ENCODE measurements around the gene LURAP1L.

Gene LURAP1L

DNA sequence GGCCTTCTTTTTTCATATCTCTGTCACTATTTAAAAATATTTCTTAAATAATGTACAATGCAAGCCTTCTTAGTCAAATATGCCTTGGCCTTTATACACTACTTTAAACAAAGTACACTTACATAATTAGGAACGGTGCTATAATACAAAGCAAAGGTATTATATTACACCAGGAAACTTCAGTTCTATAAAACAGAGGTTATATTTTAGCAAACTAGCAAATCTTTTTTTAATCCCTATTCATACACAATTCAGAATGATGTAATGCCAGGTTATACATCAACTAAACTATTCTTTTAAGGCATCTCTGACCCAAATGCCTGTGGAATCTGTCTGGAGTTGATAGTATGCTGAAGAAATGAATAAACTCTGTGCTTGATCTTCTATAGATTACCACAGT, 10.7 kb upstream of the LURAP1L start:
- TF ChIP-seq, protein P1, sequence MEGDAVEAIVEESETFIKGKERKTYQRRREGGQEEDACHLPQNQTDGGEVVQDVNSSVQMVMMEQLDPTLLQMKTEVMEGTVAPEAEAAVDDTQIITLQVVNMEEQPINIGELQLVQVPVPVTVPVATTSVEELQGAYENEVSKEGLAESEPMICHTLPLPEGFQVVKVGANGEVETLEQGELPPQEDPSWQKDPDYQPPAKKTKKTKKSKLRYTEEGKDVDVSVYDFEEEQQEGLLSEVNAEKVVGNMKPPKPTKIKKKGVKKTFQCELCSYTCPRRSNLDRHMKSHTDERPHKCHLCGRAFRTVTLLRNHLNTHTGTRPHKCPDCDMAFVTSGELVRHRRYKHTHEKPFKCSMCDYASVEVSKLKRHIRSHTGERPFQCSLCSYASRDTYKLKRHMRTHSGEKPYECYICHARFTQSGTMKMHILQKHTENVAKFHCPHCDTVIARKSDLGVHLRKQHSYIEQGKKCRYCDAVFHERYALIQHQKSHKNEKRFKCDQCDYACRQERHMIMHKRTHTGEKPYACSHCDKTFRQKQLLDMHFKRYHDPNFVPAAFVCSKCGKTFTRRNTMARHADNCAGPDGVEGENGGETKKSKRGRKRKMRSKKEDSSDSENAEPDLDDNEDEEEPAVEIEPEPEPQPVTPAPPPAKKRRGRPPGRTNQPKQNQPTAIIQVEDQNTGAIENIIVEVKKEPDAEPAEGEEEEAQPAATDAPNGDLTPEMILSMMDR (IDR thresholded peaks at IDR 0.05; ENCODE audit: low read depth, low read length, missing control alignments) = no peak
- no peak overlapping the region for H3K4me3 ChIP-seq (ENCODE audit: low read depth, low read length)
- no peak for DNase-seq (ENCODE audit: low read depth)

DNA sequence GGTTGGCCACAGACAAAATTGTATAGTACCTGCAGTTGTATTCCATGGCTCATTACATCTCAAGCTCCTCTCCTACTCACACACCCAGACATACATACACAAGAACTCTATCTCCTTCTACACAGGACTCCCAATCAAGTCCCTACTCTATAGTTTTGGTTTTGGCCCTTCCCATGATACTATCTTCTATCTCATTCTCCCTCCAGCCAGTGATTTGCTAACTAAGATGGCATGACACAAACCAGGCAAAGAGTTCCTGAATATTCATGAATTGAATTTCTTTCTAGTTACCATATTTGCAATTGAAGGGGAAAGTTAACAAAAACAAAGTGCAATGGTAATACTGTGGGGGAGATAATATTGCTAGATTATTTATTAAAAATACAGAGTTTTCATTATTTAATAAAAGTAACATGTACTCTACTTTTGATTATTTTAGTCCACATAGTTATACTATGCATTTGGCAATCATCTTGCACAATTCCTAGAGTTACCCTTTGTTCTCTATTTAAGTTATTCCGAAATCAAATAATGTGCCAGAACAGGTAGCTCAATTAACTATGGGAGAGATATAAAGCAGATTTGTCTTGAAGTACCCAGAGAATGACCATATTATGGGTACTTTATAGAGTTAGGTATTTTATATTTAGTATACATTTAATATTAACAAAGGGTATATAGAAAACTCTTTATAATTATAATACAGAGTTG, 9.6 kb upstream of the LURAP1L start:
- DNase-seq (ENCODE audit: low read depth) = no peak
- no peak overlapping the region for H3K4me3 ChIP-seq (ENCODE audit: low read depth, low read length)
- TF ChIP-seq, protein P1 (IDR thresholded peaks at IDR 0.05; ENCODE audit: low read depth, low read length, missing control alignments) = no peak

DNA sequence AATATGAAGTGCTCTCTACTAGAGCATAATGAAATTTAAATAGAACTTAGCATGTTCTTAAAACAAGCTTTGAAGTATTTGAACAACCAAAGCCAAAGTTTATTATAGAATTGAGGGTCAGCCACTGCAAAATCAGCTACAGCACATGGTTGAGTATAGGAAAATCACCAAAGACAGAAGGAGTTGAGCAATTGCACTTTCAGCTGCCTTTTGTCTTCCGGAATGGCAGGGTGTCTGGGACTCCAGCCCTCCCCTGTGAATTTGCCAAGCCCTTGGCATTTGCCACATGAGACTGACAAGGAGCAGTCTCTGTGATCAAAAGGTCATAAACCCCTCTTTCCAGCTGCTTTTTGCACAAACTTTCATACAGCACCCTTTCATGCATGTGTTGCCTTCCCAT, 8.5 kb upstream of the LURAP1L start:
- TF ChIP-seq, protein P1 (IDR thresholded peaks at IDR 0.05; ENCODE audit: low read depth, low read length, missing control alignments) = no peak

DNA sequence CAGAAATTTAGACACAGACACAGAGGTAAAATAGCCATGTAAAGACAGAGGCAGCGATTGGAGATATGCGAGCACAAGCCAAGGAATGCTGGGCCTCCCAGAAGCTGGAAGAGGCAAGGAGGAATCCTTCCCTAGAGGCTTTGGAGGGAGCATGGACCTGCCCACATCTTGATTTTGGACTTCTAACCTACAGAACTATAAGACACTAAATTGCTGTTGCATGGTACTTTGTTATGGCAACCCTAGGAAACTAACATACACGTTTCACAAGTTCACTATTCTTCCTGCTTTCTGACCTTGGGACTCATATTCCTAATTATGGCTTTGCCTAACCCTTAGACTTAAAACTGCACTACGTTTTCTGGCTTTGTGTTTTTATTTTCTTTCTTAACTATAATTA, 4.6 kb upstream of the LURAP1L start:
- TF ChIP-seq, protein P1 (IDR thresholded peaks at IDR 0.05; ENCODE audit: low read depth, low read length, missing control alignments) = no peak
- no peak for DNase-seq (ENCODE audit: low read depth)

More for the DNA sequence above, 8.5 kb upstream of the LURAP1L start:
- DNase-seq (ENCODE audit: low read depth) = no peak
- no peak overlapping the region for H3K4me3 ChIP-seq (ENCODE audit: low read depth, low read length)

DNA sequence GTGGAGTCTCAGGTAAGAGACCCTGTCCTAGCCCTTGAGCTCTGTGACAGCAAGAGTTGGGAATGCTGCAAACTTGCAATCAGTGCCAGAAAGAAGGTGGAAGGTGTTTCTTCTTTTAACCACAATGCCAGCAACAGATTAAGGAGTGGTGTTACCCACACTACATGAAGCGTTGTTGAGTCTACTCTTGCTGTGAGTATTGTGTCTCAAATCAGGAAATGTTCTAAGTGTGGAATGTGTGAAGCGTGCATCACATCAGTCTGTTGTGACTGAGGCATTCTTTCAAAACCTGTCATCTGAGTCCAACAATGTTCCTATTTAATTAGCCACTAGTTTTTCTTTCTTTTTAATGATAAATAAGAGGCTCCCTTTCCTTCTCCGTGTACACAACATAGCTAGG, 2.9 kb upstream of the LURAP1L start:
- TF ChIP-seq, protein P1 (IDR thresholded peaks at IDR 0.05; ENCODE audit: low read depth, low read length, missing control alignments) = no peak
- no peak overlapping the region for H3K4me3 ChIP-seq (ENCODE audit: low read depth, low read length)
- no peak for DNase-seq (ENCODE audit: low read depth)

More for the DNA sequence above, 4.6 kb upstream of the LURAP1L start:
- H3K4me3 ChIP-seq (ENCODE audit: low read depth, low read length) = no peak overlapping the region

DNA sequence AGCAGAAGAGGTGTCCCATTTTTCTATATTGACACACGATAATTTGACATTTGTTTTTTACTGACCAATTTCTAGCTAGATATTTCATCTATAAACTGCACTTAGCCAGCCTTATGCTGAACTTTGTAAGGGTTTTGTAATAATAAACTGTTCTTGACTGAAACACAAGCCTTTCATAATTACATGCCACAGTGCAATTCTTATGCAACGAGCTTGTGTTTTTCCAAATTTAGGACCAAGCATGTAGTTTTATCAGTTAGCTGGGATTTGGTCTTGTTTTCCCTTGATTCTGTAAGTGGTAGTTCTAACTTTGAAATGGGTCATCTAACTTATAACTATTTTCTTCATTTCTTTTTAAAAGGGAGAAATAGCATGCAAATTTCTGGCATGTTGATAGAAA, 1.3 kb upstream of the LURAP1L start:
- DNase-seq (ENCODE audit: low read depth) = no peak
- TF ChIP-seq, protein P1 (IDR thresholded peaks at IDR 0.05; ENCODE audit: low read depth, low read length, missing control alignments) = no peak

More for the DNA sequence above, 1.3 kb upstream of the LURAP1L start:
- no peak overlapping the region for H3K4me3 ChIP-seq (ENCODE audit: low read depth, low read length)
